Measurements from ENCODE around the gene BARHL2. TPM values are rescaled to one million over a fixed set of nuclear protein-coding genes. Genes with fewer than 3 reads are reported as not detected.

The BARHL2 gene
- total and polyA plus RNA-seq, 2 donors (not counting 3 experiments of a cell fraction or from before 2014, with no cell fraction given), result not detected

GRCh38 chr1:90717356-90717664 is 208 bp upstream of the BARHL2 start:
- H3K4me3 ChIP-seq (replicated peaks in 1 of 3; ENCODE audit: insufficient read depth in 1 of 3, low read depth in 1 of 3, low read length in 3 of 3), result no peak overlapping the region
- no peak overlapping the region for H3K27ac ChIP-seq (ENCODE audit: insufficient read depth, low read depth, low read length)
- ChIA-PET CTCF (no interaction called here), POLR2A (no interaction called here)
- H3K9me1 ChIP-seq (replicated peaks; ENCODE audit: control insufficient read depth, extremely low read depth, insufficient read depth, low read length), result no peaks in the 10 kb centered on the region
- no peak for TF ChIP-seq CTCF (IDR thresholded peaks at IDR 0.05; ENCODE audit: extremely low read depth in 1 of 2, insufficient read depth in 1 of 2, low read depth in 1 of 2, low read length in 2 of 2)
- H2AFZ ChIP-seq (ENCODE audit: low read depth, low read length), result no peak overlapping the region
- no peak overlapping the region for H3K9ac ChIP-seq (replicated peaks; ENCODE audit: extremely low read depth, insufficient read depth, low read length)
- H3K9me3 ChIP-seq (replicated peaks; ENCODE audit: control insufficient read depth, insufficient read depth, low read length), result no peaks in the 10 kb centered on the region
- H3K4me1 ChIP-seq (ENCODE audit: control insufficient read depth, extremely low read depth, insufficient read depth, low read length), result no peaks in the 10 kb centered on the region
- intact Hi-C loops (cut with micrococcal nuclease), result no loop called here
- no peak overlapping the region for H3K4me2 ChIP-seq (ENCODE audit: insufficient read depth, low read length)
- no peaks in the 10 kb centered on the region for H3K36me3 ChIP-seq (ENCODE audit: control insufficient read depth in 2 of 2, extremely low read depth in 1 of 2, insufficient read depth in 2 of 2, low read length in 2 of 2)
- no peak for DNase-seq (ENCODE audit: low read depth, low spot score)
- H4K20me1 ChIP-seq (replicated peaks; ENCODE audit: control insufficient read depth, extremely low read depth, insufficient read depth, low read length), result no peaks in the 10 kb centered on the region
- H3K79me2 ChIP-seq (ENCODE audit: control insufficient read depth, insufficient read depth, low read length), result no peaks in the 10 kb centered on the region
- dilution Hi-C loops (cut with MboI; ENCODE audit: extremely low pct_ligation_motif_present, low sequenced_read_pairs), result no loop called here
- FAIRE-seq, result no peak
- H3K27me3 ChIP-seq (ENCODE audit: control insufficient read depth in 2 of 2, insufficient read depth in 2 of 2, low read length in 2 of 2), result peaks cover 81 to 97% of the 10 kb centered on the region in 2 experiments
- BruUV-seq (replicated peaks), result no TSS peak

- no peak for TF ChIP-seq MAX (IDR thresholded peaks at IDR 0.05; ENCODE audit: insufficient read depth, insufficient read length)
- TF ChIP-seq POLR2A (IDR thresholded peaks at IDR 0.05; ENCODE audit: low read depth, low read length), result no peak
- no peak for TF ChIP-seq CTCF (IDR thresholded peaks at IDR 0.05; ENCODE audit: extremely low read depth in 1 of 2, insufficient read depth in 1 of 2, low read depth in 1 of 2, low read length in 2 of 2)
- no peak for TF ChIP-seq EZH2 (IDR thresholded peaks at IDR 0.05; ENCODE audit: borderline replicate concordance, low read depth, low read length, severe bottlenecking)
- TF ChIP-seq POLR2AphosphoS5 (IDR thresholded peaks at IDR 0.05; ENCODE audit: insufficient read depth, low read depth, low read length), result no peak
- TF ChIP-seq MYC (IDR thresholded peaks at IDR 0.05; ENCODE audit: low read depth, low read length), result no peak
- TF ChIP-seq GATA2 (IDR thresholded peaks at IDR 0.05; ENCODE audit: insufficient read depth, insufficient read length, low read depth, low read length), result no peak
- TF ChIP-seq FOS (IDR thresholded peaks at IDR 0.05; ENCODE audit: borderline replicate concordance, insufficient read depth, low read length), result no peak
- TF ChIP-seq JUN (IDR thresholded peaks at IDR 0.05; ENCODE audit: borderline replicate concordance, insufficient read depth, insufficient read length, low read depth), result no peak
- Histone ChIP-seq H3K27me3 (ENCODE audit: control insufficient read depth in 2 of 2, insufficient read depth in 2 of 2, low read length in 2 of 2) (peaks cover 86 to 97% of the 10 kb centered on the region in 2 experiments), H3K79me2 (ENCODE audit: control insufficient read depth, insufficient read depth, low read length) (no peaks in the 10 kb centered on the region), H3K9me1 (replicated peaks; ENCODE audit: control insufficient read depth, extremely low read depth, insufficient read depth, low read length) (no peaks in the 10 kb centered on the region), H3K4me3 (replicated peaks in 1 of 3; ENCODE audit: insufficient read depth in 1 of 3, low read depth in 1 of 3, low read length in 3 of 3) (no peak overlapping the region), H3K9me3 (replicated peaks; ENCODE audit: control insufficient read depth, insufficient read depth, low read length) (no peaks in the 10 kb centered on the region), H3K9ac (replicated peaks; ENCODE audit: extremely low read depth, insufficient read depth, low read length) (no peak overlapping the region), H4K20me1 (replicated peaks; ENCODE audit: control insufficient read depth, extremely low read depth, insufficient read depth, low read length) (no peaks in the 10 kb centered on the region), H3K4me2 (ENCODE audit: insufficient read depth, low read length) (no peak overlapping the region), H3K27ac (ENCODE audit: insufficient read depth, low read depth, low read length) (no peak overlapping the region), H3K36me3 (ENCODE audit: control insufficient read depth in 2 of 2, extremely low read depth in 1 of 2, insufficient read depth in 2 of 2, low read length in 2 of 2) (no peaks in the 10 kb centered on the region), H3K4me1 (ENCODE audit: control insufficient read depth, extremely low read depth, insufficient read depth, low read length) (no peaks in the 10 kb centered on the region), H2AFZ (ENCODE audit: low read depth, low read length) (no peak overlapping the region)
- ChIA-PET POLR2A (interaction anchor here (0.6 kb wide), 1 partner anchor 252 kb away, joined by 3 read pairs; no protein-coding TSS in a partner anchor), CTCF (interaction anchor here (0.9 to 1.2 kb wide), 2 partner anchors 9 to 14 kb away, joined by 3 read pairs; no protein-coding TSS in a partner anchor)
- DNase-seq (ENCODE audit: low read depth, low spot score) (no peak), FAIRE-seq (no peak)
- BruUV-seq (replicated peaks), result no TSS peak
- intact Hi-C loops (cut with micrococcal nuclease) (no loop called here), dilution Hi-C loops (cut with MboI; ENCODE audit: extremely low pct_ligation_motif_present, low sequenced_read_pairs) (no loop called here)
These were observed 905 bp downstream of the BARHL2 start for GRCh38 chr1:90716243-90716551.

Data from endothelial cell of umbilical vein (primary cell).